LNCAP (cell line): ENCODE data around the gene TNFAIP8.

ENCODE experiments used
- TF ChIP-seq, protein P1 (sequence below): fragments of 450-650 bp; IDR thresholded peaks from 2 replicates; pipeline ENCODE4 v1.5.1; 2017; ENCODE audit warnings: mild to moderate bottlenecking

Gene TNFAIP8

DNA sequence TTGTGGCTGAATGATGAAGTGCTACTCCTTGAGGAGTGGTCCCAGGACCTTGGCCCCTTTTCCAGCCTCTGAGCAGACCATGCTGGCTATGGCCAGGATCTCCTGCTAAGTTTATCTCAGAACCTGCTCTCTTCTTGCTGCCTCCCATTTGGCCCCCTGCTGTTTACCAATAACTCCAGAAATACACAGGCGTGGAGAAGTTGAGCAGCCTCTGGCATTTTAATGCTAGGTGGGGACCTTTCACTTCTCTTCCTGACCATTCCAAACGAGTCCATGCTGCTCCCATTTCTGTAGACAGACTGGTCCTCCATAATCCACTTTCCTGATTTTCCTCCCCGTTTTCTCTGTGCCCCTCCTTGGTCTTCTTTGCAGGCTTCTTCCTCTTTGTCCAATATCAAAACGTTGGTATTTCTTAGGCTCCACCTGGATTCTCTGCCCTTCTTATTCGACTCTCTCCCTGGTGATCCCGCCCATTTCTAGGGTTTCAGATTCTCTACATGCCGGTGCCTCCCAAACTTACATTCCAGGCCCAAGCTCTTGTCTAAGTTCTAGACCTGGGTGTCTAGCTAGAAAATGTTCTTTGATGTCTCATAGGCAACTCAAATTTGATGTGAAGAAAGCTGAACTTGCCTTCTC, 33.4 kb upstream of the TNFAIP8 start:
- TF ChIP-seq, protein P1, sequence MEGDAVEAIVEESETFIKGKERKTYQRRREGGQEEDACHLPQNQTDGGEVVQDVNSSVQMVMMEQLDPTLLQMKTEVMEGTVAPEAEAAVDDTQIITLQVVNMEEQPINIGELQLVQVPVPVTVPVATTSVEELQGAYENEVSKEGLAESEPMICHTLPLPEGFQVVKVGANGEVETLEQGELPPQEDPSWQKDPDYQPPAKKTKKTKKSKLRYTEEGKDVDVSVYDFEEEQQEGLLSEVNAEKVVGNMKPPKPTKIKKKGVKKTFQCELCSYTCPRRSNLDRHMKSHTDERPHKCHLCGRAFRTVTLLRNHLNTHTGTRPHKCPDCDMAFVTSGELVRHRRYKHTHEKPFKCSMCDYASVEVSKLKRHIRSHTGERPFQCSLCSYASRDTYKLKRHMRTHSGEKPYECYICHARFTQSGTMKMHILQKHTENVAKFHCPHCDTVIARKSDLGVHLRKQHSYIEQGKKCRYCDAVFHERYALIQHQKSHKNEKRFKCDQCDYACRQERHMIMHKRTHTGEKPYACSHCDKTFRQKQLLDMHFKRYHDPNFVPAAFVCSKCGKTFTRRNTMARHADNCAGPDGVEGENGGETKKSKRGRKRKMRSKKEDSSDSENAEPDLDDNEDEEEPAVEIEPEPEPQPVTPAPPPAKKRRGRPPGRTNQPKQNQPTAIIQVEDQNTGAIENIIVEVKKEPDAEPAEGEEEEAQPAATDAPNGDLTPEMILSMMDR, result no peak

DNA sequence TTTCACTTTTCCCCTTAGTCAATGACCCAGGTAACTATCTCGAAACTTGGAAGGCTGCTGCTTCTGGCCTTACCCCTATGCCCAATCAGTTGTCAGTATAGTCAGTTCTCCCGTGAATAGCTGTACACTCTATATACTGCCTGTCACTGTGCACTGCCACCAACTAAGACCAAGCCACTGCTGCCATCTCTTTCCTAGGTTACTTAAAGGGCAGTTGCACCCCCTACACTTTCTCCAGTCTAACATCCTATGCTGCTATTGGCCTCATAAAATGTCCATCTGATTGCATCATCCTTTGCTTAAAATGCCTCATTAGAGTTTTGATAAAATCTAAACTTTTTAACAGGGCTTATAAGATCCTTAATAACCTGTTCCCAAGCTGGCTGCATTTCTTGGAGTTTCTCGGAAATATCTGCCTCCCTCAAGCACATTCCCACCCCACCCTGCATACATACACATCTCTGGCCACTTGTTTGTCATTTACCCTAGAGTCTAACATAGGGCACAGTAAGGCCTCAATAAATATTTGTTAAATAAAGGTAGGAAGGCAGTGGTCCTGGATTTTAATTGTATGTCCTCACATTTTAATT, 32.8 kb upstream of the TNFAIP8 start:
- TF ChIP-seq, protein P1, result no peak

DNA sequence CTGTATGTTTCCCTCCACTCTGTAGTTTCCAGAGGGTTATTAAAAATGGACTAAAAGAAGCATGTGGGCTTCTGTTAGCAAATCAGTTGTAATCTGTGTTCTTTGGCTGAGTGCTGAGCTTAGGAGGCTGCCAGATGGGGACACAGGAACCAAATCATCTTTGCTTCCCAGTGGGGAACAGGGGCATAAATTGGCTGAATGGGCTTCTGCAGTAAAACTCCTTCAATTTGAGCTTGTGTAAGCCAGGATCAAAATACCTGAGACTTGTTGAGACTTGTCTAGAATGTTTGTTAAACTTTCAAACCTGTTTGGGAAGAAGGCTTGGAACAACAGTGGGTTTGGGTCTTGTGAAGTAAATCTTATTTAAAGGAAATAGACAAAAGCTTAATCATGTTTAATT, 32.2 kb upstream of the TNFAIP8 start:
- TF ChIP-seq, protein P1, result no peak

DNA sequence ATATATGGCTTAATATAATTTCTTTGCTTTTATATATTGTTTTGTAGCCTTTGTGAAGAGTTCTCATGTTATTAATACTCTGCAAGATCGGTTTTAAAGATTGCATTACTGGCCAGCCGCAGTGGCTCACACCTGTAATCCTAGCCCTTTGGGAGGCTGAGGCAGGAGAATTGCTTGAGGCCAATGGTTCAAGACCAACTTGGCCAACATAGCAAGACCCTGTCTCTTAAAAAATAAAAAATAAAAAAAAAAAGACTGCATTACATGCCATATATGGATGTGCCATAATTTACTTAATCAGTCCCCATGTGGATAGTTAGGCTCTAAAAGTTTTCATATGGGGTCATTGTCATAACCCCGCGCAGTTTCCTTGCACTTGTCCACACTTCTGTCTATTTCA, 31.0 kb upstream of the TNFAIP8 start:
- TF ChIP-seq, protein P1, result no peak

DNA sequence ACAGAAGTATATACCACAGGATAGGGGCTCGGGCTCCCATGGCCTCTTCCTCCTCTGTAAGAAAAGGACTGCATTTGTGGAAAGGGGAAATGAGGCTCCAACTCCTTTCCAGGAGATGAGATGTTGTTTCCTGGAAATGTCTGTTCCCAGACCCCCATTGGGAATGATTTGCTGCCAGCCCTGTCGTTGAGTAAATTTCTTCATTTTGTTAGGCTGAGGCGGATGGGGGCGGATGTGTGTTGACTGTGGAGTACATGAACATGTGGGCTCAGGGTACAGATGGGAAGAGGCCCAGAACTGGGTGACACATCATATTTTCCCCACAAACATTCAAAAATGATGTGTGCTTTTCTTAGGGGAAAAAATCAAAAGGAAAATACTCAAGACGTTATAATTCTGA, 28.8 kb upstream of the TNFAIP8 start:
- TF ChIP-seq, protein P1, result no peak

DNA sequence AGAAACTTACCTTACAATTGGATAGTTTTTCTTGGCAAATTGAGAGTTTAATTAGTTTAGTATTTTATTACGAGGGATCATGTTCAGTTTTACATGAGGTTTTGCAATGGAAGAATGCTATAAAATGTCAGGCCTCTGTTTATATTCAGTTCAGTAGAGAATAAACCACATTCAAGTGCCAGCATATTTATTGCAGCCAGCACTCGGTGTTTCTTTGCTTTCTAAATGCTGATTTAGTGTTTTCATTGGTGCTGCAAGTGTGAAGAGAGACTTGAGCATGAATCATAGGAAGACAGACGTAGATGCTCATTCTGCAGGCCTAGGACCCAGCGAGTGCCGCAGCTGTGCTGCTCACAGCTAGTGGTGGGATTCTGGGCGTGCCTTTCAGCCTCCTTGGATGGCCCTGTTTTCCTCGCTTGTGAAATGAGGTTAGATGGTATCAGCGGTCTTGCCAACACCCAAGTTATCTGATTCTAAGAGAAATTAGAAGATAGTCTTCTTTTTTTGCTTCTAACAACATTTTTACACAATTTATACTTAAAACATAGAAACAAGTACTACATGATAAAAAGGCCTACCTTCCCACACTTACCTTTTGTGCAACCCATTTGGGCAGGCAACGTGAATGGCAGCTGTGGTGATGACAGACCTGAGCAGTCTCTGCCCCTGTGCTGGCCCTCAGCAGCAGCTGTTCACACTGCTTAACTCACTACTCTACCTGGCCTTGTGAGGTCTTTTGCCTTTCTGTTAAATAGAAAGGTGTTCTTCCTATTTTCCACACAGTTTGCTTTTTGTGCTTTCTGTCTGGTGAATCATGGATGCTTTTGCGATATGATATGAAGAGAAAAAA, 26.8 kb upstream of the TNFAIP8 start:
- TF ChIP-seq, protein P1, result no peak

DNA sequence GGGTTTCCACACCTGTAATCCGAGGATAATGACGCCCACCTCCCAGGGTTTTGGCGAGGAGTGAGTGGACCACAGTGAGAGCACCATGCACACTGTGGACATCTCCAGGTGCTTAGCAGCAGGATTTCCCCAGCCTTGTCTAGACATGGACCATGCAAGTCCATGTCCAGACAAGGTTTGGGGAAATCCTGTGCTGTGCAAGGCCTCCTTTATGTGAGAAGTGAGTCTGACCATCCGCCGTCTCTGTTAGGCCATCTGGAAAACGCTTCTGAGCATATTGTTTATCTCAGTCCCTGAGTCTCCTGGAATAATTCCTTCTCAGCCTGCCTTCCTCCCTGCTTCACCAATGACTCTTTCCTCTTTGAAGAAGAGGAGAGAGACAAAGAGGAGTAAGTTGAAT, 26.2 kb upstream of the TNFAIP8 start:
- TF ChIP-seq, protein P1, result no peak
